HG03025 (cell line): ENCODE results near the gene FANCI.

ENCODE experiments used
- ATAC-seq: cut with Tn5 transposase; IDR thresholded peaks from one replicate; pipeline ENCODE4 v1.9.1; 2021; ENCODE audit warnings: mild to moderate bottlenecking, moderate library complexity; ENCODE audit not compliant: unreplicated experiment, low FRiP score

Gene FANCI

DNA sequence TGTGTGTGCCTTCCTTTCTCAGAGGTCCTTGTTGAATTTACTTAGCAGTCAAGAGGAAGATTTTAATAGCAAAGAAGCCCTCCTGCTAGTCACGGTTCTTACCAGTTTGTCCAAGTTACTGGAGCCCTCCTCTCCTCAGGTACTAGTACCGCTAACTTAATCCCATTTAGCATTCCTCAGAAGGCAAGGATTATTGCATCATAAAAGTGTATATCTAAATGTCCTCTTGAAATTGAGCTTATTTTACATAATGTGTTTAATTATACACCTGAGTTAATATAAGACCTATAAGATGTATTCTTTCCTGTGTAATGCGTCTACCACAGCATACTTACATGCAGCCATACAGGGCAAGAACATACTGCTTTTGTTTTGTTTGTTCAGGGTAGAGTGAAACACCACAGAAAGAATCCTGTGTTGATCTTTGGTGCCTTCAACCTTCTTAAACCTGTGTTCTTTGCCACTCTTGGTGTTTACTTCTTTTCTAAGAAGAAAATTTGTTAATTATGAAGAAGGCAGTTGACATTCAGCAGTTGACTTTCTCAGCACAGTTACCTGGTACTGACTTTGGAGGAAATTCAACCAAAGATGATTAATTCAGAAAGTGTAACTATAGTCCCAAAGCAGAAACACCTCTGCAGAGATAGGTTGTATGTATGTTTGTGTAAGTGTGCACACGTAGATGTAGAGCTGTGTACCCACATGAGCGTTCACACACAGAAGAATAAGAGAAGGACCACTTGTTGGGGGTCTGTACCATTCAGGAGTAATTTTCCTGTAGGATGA lies 57.7 kb downstream of the FANCI start:
- ATAC-seq = no peak

- ATAC-seq = no peak
Measured at GRCh38 chr15:89303986-89304385, 60.2 kb downstream of the FANCI start.

DNA sequence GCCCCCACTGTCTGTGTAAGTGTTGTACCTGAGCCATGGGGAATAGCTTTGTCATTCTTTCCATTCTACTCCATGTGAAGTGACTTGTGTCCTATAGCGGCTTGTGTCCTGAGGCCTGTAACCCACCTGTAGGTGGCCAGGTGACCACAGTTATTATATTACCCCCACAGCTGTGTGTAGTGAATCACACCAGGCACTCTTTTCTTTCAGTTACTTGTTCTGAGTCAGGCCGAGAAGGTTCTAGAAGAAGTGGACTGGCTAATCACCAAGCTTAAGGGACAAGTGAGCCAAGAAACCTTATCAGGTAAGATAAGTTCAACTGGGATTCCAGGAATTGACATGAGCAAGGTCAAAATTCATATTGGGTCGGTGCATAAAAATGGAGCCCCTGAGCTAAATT lies 61.6 kb downstream of the FANCI start:
- ATAC-seq = no peak

DNA sequence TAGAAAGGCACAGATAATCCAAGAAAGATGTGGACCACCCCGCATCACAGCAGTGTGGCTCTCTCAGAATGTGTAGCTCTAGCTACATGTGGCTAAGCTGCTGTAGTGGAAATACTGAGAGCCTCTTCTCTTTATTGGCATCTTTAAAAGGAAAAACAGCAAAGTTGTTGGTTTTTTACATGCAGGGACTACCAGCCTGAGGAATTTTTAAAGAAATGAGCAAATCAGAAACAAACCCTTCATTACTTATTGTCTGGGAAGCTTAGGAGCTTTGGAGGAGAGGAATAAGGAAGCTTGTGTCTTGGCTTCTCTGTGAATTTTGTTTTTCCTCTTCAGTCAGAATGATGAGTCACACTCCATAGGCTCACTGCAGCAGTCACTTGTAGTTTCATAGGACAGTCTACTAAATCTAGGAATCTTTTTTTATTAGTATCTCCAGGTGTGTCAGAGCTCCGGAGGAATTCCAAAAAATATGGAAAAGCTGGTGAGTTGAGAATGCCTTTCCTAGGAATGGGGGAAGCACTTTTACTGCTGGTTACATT lies 63.3 kb downstream of the FANCI start:
- ATAC-seq = no peak

DNA sequence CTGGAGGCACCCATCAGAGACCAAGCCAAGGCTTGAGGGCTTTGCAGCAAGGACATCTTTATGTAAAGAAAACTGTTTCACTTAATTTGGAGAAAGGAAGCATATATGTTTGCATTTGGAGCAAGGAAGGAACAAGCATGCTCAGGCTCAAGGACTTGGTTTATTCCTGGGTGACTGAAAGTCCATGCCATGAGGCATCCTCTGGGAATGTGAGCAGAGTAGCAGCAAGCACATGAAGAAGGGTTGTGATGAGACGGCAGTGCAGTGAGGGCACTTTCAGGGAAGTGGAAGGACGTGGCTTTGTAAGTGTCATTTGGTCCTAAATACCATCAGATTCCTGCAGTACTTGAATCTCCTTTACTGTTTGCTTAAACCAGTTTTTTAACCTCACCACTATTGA lies 64.0 kb downstream of the FANCI start:
- no peak for ATAC-seq

- ATAC-seq = no peak
Measured at GRCh38 chr15:89308236-89308635, 64.5 kb downstream of the FANCI start.

DNA sequence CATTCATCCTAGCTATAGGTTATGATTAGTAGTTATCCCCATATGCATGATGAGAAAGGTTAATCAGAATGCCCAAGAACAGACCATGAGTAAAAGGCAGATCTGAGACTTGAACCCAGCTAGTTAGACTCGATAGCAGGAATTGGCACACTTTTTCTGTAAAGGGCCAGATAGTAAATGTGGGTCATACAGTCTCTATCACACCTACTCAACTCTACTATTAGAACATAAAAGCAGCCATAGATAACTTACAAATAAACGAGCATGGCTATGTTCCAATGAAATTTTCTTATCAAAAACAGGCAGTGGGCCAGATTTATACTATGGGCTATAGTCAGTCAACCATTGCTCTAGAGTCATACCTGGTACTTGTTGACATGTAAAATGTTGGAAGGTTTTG lies 66.2 kb downstream of the FANCI start:
- no peak for ATAC-seq

DNA sequence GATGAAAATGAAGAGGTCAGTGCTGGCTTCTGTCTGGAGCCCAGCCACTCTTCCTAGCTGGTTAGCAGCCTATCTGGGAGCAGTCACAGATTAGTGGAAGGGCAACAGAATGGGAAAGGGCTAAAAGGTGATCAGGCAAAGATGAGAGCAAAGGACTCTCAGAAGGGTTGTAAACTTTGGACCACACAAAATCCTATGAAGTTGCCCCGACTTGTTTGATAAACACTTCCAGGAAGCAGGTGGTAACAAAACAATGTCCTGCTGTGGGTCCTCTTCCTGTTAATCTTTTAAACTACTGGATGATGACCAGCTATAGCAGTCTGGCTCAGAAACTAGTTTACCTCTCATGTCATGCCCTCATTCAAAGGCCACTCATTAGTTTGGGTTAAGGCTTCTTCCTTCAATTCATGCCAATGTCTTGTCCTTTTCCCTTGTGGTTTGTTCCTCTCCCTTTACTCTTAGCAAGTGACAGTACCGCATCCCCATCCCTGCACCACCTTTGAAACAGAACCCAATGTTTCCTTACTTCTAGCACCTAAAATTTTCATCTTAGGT lies 71.7 kb downstream of the FANCI start:
- ATAC-seq = no peak

GRCh38 chr15:89316504-89316903 lies 72.7 kb downstream of the FANCI start:
- no peak for ATAC-seq

DNA sequence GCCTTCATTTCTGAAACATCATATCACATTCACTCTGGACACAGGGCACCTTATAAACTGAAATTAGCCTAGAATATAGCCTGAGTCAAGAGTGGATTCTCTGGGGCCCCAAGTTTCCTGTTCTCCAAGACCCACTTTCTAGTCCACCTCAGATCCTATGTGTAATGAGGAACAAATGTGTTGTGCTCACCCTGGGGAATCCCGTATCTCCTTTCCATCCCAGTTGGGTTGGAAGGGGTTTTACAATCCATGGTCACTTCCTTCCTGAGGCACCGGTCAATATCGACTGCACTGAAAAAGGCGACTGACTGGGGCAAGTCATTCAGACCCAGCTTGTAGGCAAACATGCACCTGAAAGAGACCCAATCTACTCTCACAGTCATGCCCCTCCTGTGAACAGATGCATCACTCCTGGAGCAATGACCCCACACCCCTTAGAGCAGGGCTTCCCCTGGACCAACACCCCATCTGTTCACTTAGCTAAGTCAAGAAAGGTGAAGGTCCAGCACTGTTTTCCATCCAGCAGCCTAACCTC lies 73.5 kb downstream of the FANCI start:
- no peak for ATAC-seq

DNA sequence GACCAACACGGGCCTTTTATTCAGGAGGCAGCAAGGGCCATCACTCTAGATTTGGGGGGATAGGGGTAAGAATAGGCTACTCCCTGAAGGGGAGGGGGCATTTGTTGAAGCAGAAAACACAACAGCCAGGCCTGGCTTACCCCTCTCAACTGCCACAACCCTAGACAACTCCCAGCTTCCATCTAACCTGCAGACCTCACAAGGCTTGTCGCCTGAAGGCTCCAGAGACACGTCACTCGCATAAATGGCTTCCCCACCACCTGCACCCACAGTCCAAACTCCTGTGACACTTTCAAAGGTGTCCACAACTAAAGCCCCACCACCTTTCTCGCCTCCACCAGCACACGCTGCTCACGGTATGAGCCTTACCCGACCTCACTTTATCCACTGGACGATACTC lies 75.9 kb downstream of the FANCI start:
- no peak for ATAC-seq

DNA sequence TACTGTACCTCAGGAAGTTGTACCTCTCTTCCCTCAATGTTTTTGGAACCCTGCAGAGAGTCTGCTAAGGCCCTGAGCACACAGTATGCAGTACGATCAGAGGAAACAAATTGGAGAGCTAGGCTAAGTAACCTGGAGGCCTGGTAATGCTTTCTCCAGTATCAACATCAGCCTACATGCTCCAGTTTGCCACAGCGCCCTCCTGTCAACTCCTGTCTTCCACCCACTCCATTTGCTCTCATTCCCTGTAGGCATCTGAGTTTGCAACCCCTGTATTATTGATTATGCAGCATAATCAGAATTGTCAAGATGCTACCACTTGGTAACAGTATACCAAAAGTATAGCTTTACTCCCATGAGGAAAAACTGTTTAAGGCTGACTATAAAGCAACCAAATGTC lies 76.4 kb downstream of the FANCI start:
- no peak for ATAC-seq

DNA sequence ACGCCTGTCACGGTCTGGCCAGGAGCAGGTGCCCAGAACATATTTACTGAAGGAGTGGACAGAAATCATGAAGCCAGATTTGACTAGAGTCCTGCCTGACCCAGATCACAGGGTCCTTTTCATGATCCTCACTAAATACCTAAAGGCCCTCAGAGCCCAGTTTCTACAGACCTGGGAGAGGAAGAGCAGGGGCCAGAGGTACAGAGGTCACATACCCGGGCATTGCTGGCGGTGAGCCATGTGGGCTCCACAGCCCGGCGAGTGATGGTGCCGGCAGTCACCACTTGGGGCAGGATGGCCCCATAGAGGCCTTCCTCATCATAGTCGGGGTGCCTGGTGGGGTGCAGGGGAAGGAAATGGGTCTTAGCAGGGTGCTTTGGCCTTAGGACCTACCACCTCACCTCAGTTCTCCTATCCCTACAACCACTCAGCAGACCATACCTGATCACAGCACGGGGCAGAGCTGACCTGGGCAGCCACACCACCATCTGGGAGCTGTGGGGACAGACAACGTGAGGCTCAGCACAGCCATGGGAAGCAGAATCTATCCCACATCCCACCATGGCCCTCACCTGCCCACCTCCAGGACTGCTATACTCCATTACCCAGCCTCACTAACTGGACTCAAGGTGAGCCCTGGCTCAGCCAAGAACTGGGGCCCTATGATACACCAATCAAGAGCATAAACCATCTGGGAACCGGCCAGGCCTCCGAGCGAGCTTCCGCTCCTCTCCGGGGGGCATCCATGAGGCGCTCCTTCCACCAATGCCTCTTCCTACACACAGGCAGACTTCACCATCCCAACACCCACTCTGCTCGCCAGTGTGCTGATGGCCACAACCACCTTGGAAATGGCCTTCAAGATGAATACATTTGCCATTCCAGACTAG lies 78.0 kb downstream of the FANCI start:
- no peak for ATAC-seq

DNA sequence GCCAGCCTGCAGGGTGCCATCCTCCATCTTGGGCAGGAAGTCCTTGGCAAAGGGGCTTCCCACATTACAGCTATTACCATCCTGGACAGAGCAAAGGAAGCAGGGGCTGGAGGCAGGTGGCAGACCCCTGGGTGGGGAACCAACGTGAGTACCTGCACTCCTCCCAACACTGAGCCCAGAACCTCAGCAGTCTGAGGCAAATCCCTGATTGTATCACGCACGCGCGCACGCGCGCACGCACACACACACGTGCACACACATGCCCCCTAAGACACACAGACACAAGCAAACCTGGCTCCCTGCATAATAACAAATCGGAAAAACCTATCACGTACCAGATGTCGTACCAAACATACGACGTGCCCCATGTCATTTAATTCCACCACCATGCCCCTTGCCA lies 79.0 kb downstream of the FANCI start:
- no peak for ATAC-seq

GRCh38 chr15:89323825-89324224 lies 80.0 kb downstream of the FANCI start:
- no peak for ATAC-seq

GRCh38 chr15:89325039-89325803 lies 81.4 kb downstream of the FANCI start:
- ATAC-seq = no peak

- ATAC-seq = no peak
Measured at GRCh38 chr15:89326316-89326715, 82.5 kb downstream of the FANCI start.

- no peak for ATAC-seq
Measured at GRCh38 chr15:89327113-89327512, 83.3 kb downstream of the FANCI start.

DNA sequence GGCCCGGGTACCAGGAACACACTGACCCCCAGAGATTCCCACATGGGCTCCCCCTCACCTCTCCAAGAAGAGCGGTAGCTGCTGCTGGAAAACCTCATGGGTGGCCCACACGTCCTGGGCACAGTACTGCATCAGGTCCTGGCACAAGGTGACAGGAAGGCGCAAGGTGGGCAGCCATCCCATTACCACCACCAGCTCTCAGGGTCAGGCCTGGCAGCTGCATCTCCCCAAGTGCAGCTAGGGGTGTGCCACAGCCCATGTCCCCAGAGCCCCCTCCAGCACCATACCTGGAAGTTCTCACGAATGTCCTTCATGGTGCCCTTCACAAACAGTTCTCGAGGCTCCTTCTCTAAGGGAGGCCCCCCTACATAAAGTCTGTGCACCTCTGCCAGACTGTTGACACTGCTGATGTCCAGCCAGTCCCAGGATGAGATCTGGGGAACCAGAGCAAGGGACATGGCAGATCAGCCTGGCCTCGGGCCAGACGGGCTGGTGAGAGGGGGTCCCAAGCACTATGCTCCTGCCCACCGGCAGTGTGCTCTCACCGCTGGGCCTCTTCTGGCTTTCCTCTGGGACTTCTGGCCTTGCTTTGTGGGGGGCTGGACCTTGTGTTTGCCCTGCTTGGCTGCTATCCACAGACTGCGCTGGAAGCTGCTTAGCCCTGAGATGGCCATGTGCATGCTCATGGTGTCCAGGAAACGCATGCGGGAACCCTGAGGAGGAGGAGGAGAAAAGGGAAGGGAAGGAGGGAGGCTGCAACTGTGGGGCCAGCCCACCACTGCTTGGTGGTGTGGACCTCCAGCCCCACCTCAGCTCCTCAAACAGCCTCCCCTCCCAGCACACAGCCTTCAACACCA lies 84.8 kb downstream of the FANCI start:
- no peak for ATAC-seq
